Neural cell (in vitro differentiated cells): Measurements from ENCODE around the gene KIF6.

Experiments used
- CTCF ChIP-seq: fragments of 450-650 bp; IDR thresholded peaks from 2 replicates; pipeline ENCODE4 v1.5.1; 2014; ENCODE audit warnings: antibody characterized with exemption, mild to moderate bottlenecking, moderate library complexity; ENCODE audit not compliant: poor library complexity, severe bottlenecking
- EP300 ChIP-seq: fragments of 450-650 bp; conservative IDR thresholded peaks from 2 replicates; pipeline ENCODE4 v1.6.1; 2014; ENCODE audit warnings: antibody characterized with exemption, mild to moderate bottlenecking, moderate library complexity; ENCODE audit not compliant: poor library complexity, severe bottlenecking
- EZH2 ChIP-seq: fragments of 200-600, 300-800 bp; shearing (Covaris generic), sonication (generic); IDR thresholded peaks from 2 replicates; pipeline ENCODE4 v1.6.1; 2014; ENCODE audit warnings: antibody characterized with exemption, low read length, borderline replicate concordance, mild to moderate bottlenecking; ENCODE audit not compliant: insufficient read depth, poor library complexity, severe bottlenecking
- MXI1 ChIP-seq: fragments of 450-650 bp; conservative IDR thresholded peaks from 2 replicates; pipeline ENCODE4 v1.6.1; 2014; ENCODE audit warnings: antibody characterized with exemption, mild to moderate bottlenecking; ENCODE audit not compliant: poor library complexity, severe bottlenecking
- POLR2AphosphoS5 ChIP-seq: IDR thresholded peaks from 2 replicates; pipeline ENCODE4 v1.6.1; 2012
- RAD21 ChIP-seq: fragments of 450-650 bp; conservative IDR thresholded peaks from 2 replicates; pipeline ENCODE4 v1.6.1; 2014; ENCODE audit warnings: antibody characterized with exemption, mild to moderate bottlenecking, moderate library complexity
- REST ChIP-seq: IDR thresholded peaks from 2 replicates; pipeline ENCODE4 v1.6.1; 2012; ENCODE audit warnings: borderline replicate concordance
- SMC3 ChIP-seq: fragments of 450-650 bp; conservative IDR thresholded peaks from 2 replicates; pipeline ENCODE4 v1.6.1; 2014; ENCODE audit warnings: antibody characterized with exemption, mild to moderate bottlenecking, moderate library complexity; ENCODE audit not compliant: poor library complexity
- TAF1 ChIP-seq: IDR thresholded peaks from 2 replicates; pipeline ENCODE4 v1.6.1; 2012; ENCODE audit warnings: low read depth

- TF ChIP-seq TAF1: no peak
- no peak for TF ChIP-seq CTCF
- TF ChIP-seq EZH2: no peak
- TF ChIP-seq POLR2AphosphoS5: no peak
- no peak for TF ChIP-seq RAD21
- no peak for TF ChIP-seq REST
- no peak for TF ChIP-seq MXI1
- no peak for TF ChIP-seq SMC3
- no peak for TF ChIP-seq EP300
Measured at GRCh38 chr6:39330057-39330456, 395.2 kb downstream of the KIF6 start.
